Astrocyte of the cerebellum (primary cell): ENCODE results near the gene RASAL1.

Experiments used
- DNase-seq: peaks from one replicate; pipeline ENCODE4 v3.0.0-alpha.2; 2011; ENCODE audit warnings: low read depth
- H3K4me3 ChIP-seq: 2 replicates; pipeline ENCODE4 v1.5.1; 2011; ENCODE audit warnings: mild to moderate bottlenecking, low read depth, low read length, moderate library complexity
- in situ Hi-C: cut with HindIII; loops from 2 replicates; pipeline ENCODE4 v1.10.0; 2017; ENCODE audit warnings: low sequenced_read_pairs
- TF ChIP-seq, protein P1 (sequence below): IDR thresholded peaks from 2 replicates; pipeline ENCODE4 v1.5.1; 2012; ENCODE audit warnings: low read length, low read depth, moderate library complexity, mild to moderate bottlenecking; ENCODE audit errors: missing control alignments

Gene RASAL1

GRCh38 chr12:113099364-113099763 lies 36.2 kb downstream of the RASAL1 start:
- no peak for DNase-seq
- H3K4me3 ChIP-seq, result no peak overlapping the region
- in situ Hi-C loops, result no loop called here
- TF ChIP-seq, protein P1, sequence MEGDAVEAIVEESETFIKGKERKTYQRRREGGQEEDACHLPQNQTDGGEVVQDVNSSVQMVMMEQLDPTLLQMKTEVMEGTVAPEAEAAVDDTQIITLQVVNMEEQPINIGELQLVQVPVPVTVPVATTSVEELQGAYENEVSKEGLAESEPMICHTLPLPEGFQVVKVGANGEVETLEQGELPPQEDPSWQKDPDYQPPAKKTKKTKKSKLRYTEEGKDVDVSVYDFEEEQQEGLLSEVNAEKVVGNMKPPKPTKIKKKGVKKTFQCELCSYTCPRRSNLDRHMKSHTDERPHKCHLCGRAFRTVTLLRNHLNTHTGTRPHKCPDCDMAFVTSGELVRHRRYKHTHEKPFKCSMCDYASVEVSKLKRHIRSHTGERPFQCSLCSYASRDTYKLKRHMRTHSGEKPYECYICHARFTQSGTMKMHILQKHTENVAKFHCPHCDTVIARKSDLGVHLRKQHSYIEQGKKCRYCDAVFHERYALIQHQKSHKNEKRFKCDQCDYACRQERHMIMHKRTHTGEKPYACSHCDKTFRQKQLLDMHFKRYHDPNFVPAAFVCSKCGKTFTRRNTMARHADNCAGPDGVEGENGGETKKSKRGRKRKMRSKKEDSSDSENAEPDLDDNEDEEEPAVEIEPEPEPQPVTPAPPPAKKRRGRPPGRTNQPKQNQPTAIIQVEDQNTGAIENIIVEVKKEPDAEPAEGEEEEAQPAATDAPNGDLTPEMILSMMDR, result no peak

DNA sequence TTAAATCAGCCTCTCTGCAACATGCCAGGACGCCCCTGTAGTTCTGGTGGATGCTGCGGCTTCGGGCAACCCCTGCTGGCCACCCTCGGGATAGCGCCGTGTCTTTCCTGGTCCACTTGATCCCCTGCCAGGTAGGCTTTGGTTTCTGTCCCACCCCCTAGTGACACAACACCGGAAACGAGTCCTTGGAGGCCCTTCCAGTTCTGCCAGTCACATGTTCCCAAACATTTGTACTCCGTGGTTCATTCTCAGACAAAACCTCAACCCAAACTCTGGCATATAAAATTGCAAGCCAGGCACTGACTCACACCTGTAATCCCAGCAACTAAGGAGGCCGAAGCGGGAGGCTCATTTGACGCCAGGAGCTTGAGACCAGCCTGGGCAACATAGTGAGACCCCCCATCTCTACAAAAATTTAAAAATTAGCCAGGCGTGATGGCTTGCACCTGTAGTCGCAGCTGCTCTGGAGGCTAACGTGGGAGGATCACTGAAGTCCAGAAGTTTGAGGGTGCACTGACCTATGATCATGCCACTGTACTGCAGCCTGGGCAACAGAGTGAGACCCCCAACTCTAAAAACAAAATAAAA lies 37.0 kb downstream of the RASAL1 start:
- TF ChIP-seq, protein P1, result peak; percentile 81
- in situ Hi-C loops, result no loop called here
- no peak overlapping the region for H3K4me3 ChIP-seq
- DNase-seq, result peak; percentile 63

DNA sequence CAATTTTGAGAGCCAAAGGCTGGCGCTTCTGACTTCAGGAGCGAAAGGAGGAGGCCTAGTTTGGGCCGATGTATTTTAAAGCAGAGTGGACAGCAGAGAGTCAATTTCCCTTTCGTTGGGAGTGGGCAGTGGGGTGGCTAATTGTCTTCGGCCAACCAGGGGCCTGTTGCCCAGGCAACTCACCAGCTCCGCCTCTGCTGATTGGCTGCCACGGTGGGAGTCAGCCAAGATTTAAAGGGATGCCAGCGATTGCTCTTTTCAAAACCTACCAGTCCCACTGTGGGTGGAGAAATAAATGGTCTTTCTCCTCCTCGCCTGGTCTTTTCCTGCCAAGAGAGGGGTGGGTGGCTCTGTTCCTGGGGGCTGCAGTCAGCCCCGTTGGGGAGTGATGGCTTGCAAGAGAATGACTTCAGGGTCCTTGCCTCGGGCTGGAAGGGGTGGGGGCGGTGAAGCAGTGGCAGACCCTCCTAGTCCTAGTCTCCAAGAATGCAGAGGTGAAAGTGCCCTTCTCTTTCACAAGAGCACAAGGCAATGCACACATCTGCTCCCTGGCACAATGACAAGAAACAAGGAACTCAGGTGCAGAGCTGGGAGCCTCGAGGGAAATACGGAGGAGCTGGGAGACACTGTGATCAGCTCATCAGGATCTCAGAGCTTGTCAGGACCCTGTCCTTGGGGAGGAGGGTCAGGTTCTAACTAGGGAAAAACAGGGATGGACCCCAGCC lies 37.7 kb downstream of the RASAL1 start:
- TF ChIP-seq, protein P1, result no peak
- no peak for DNase-seq
- in situ Hi-C loops, result no loop called here
- no peak overlapping the region for H3K4me3 ChIP-seq

DNA sequence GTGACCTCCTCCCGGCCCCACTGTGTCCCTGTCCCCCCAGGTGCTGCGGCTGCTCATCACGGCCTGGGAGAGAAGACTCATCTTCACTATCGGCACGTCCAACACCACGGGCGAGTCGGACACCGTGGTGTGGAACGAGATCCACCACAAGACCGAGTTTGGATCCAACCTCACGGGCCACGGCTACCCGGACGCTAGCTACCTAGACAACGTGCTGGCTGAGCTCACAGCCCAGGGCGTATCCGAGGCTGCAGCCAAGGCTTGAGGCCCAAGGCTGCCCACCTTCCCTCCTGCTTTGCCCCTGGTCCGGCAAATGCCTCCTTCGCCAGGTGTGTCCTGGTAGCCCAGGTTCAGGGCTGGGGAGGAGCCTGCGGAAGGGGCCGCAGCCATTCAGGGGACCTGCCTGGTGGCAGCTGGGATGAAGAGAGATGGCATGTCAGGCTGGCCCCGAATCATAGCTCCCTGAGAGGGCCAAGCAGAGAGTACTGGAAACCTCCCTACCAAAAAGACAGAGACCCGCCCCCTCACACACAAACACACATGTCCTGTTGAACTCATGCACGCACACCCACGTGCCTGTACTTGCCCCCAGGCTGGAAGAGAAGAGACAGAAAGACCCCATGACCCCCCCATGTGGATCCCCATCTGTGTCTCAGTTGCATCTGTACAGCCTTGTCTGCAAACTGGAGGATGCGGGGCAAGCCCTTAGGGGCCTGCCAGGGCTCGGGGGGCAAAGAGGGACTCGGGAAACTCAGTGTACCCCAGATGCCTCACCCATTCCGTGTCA lies 38.7 kb downstream of the RASAL1 start:
- TF ChIP-seq, protein P1, result no peak
- no peak overlapping the region for H3K4me3 ChIP-seq
- DNase-seq, result no peak
- in situ Hi-C loops, result no loop called here

DNA sequence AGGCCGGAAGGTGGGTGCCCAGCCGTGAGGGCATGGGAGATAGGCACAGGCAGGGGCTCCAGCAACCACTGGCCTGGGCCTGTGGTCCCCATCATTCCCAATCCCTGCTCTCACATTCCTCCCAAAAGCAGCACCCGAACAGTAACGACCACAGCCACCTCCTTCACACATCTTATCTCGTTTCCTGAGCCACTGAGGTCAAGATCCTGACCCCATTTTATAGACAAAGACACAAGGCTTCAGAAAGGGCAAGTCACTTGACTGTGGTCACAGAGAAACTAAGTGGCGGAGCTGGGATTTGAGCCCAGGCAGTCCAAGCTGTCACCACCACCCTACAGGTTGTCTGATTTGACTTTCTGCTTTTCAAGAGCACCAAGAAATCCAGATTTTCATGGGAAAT lies 40.2 kb downstream of the RASAL1 start:
- TF ChIP-seq, protein P1, result no peak
- in situ Hi-C loops, result no loop called here

GRCh38 chr12:113094738-113095137 lies 40.8 kb downstream of the RASAL1 start:
- H3K4me3 ChIP-seq, result no peak overlapping the region
- DNase-seq, result no peak
- TF ChIP-seq, protein P1, result no peak
- in situ Hi-C loops, result no loop called here

More for the DNA sequence above, 40.2 kb downstream of the RASAL1 start:
- no peak overlapping the region for H3K4me3 ChIP-seq
- no peak for DNase-seq
